Neuronal stem cell (in vitro differentiated cells): ENCODE data around the gene NFIX.

Experiments used
- DNase-seq: peaks from one replicate; pipeline ENCODE4 v3.0.0-alpha.2; 2013; ENCODE audit warnings: low spot score
- H2AFZ ChIP-seq: one replicate; pipeline ENCODE4 v1.6.1; 2013; ENCODE audit warnings: mild to moderate bottlenecking, low read length, inconsistent platforms
- H2AK5ac ChIP-seq: 2 replicates; pipeline ENCODE4 v1.6.1; 2013; ENCODE audit warnings: low read depth, mild to moderate bottlenecking, inconsistent platforms, low read length, moderate library complexity, mixed read lengths
- H2BK120ac ChIP-seq: 2 replicates; pipeline ENCODE4 v1.6.1; 2013; ENCODE audit warnings: low read depth, mild to moderate bottlenecking, inconsistent platforms, low read length, moderate library complexity, mixed read lengths
- H2BK12ac ChIP-seq: one replicate; pipeline ENCODE4 v1.6.1; 2013; ENCODE audit warnings: low read length, inconsistent platforms
- H2BK15ac ChIP-seq: 2 replicates; pipeline ENCODE4 v1.6.1; 2013; ENCODE audit warnings: mild to moderate bottlenecking, low read length, inconsistent platforms, mixed read lengths
- H2BK5ac ChIP-seq: one replicate; pipeline ENCODE4 v1.6.1; 2013; ENCODE audit warnings: inconsistent platforms, mild to moderate bottlenecking, low read length, moderate library complexity
- H3K14ac ChIP-seq: one replicate; pipeline ENCODE4 v1.6.1; 2013; ENCODE audit warnings: low read length, inconsistent platforms
- H3K18ac ChIP-seq: 2 replicates; pipeline ENCODE4 v1.6.1; 2013; ENCODE audit warnings: low read length, inconsistent platforms
- H3K23ac ChIP-seq: 2 replicates; pipeline ENCODE4 v1.6.1; 2013; ENCODE audit warnings: low read depth, mild to moderate bottlenecking, mixed read lengths, low read length, inconsistent platforms; ENCODE audit not compliant: poor library complexity
- H3K27ac ChIP-seq: replicated peaks from 3 replicates; pipeline ENCODE4 v1.5.1; 2013; ENCODE audit warnings: low read length, inconsistent platforms
- H3K27me3 ChIP-seq, 3 experiments: 2 replicates each; pipeline ENCODE4 v1.6.1; 2013; ENCODE audit warnings: low read length in 3 of 3, mild to moderate bottlenecking in 2 of 3, inconsistent platforms in 1 of 3, low read depth in 1 of 3, mixed read lengths in 1 of 3, moderate library complexity in 1 of 3; ENCODE audit not compliant: control insufficient read depth in 3 of 3, insufficient read depth in 3 of 3
- H3K36me3 ChIP-seq, 2 donors: replicated peaks in 1 of 2; 2 replicates each; pipeline ENCODE4 v1.6.1; 2013; ENCODE audit warnings: low read length in 2 of 2; ENCODE audit not compliant: control insufficient read depth in 2 of 2, insufficient read depth in 2 of 2
- H3K4ac ChIP-seq: 2 replicates; pipeline ENCODE4 v1.6.1; 2013; ENCODE audit warnings: inconsistent platforms, mild to moderate bottlenecking, low read length, moderate library complexity
- H3K4me1 ChIP-seq, 2 donors: 1 replicate in 1 of 2; 2 replicates in 1 of 2; pipeline ENCODE4 v1.6.1; 2013; ENCODE audit warnings: low read length in 2 of 2, low read depth in 1 of 2; ENCODE audit not compliant: control insufficient read depth in 2 of 2, insufficient read depth in 1 of 2
- H3K4me2 ChIP-seq: one replicate; pipeline ENCODE4 v1.6.1; 2013; ENCODE audit warnings: mild to moderate bottlenecking, low read length, inconsistent platforms; ENCODE audit not compliant: insufficient read depth, poor library complexity, severe bottlenecking
- H3K4me3 ChIP-seq, 2 donors: 2 replicates each; pipeline ENCODE4 v1.5.1; 2013; ENCODE audit warnings: low read length in 2 of 2, mild to moderate bottlenecking in 2 of 2, inconsistent platforms in 1 of 2, moderate library complexity in 1 of 2
- H3K79me1 ChIP-seq: one replicate; pipeline ENCODE4 v1.6.1; 2013; ENCODE audit warnings: low read depth, mild to moderate bottlenecking, inconsistent platforms, low read length, moderate library complexity
- H3K9ac ChIP-seq: one replicate; pipeline ENCODE4 v1.6.1; 2013; ENCODE audit warnings: mild to moderate bottlenecking, low read depth, low read length, inconsistent platforms; ENCODE audit not compliant: poor library complexity
- H3K9me3 ChIP-seq, 2 donors: replicated peaks in 1 of 2; 2 replicates each; pipeline versions ENCODE3 to v1.6.1; 2013; ENCODE audit warnings: low read length in 2 of 2, mild to moderate bottlenecking in 2 of 2, inconsistent platforms in 1 of 2, low read depth in 1 of 2, mixed read lengths in 1 of 2, moderate library complexity in 1 of 2; ENCODE audit not compliant: control insufficient read depth in 2 of 2, insufficient read depth in 1 of 2
- H4K8ac ChIP-seq: one replicate; pipeline ENCODE4 v1.6.1; 2013; ENCODE audit warnings: low read depth, mild to moderate bottlenecking, inconsistent platforms, low read length, moderate library complexity
- H4K91ac ChIP-seq: one replicate; pipeline ENCODE4 v1.6.1; 2013; ENCODE audit warnings: low read length, low read depth, mild to moderate bottlenecking, inconsistent platforms; ENCODE audit not compliant: poor library complexity
- WGBS, 2 donors: extraction: QIAGEN DNeasy Blood & Tissue Kit; methylation state at CpG; one replicate each; pipeline ENCODE4 v1.1.7; 2013; ENCODE audit warnings: missing lambda C conversion rate in 2 of 2, mixed read lengths in 1 of 2; ENCODE audit not compliant: insufficient read length in 2 of 2, insufficient replicate concordance in 1 of 2; ENCODE audit errors: extremely low coverage in 2 of 2; 5-methylcytosine and 5-hydroxymethylcytosine counted together

Gene NFIX

DNA sequence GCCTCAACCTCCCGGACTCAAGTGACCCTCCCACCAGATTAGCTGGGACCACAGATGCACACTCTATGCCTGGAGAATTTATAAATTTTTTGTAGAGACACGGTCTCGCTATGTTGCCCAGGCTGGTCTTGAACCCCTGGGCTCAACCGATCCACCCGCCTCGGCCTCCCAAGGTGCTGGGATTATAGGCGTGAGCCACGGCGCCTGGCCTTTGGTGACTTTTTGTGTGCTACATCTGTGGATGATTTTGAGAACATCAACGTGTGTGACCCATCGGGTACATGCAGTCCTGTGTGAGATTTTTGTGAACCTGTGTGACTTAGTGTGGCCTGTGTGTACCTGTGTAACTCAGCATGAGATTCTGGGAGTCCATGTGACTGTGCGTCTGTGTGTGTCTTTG lies 8.5 kb upstream of the NFIX start:
- no peak overlapping the region for H3K14ac ChIP-seq
- no peak overlapping the region for H4K91ac ChIP-seq
- H4K8ac ChIP-seq: no peak overlapping the region
- H3K23ac ChIP-seq: no peak overlapping the region
- H3K4ac ChIP-seq: no peak overlapping the region
- H2BK5ac ChIP-seq: no peak overlapping the region
- peaks cover 0 to 10% of the 10 kb centered on the region in 2 donors for H3K9me3 ChIP-seq
- no peak overlapping the region for H2AFZ ChIP-seq
- no peak overlapping the region for H3K27ac ChIP-seq
- WGBS, 2 donors: no CpG with 5 or more reads among the region's 12 CpGs
- peaks cover 3 to 19% of the 10 kb centered on the region in 2 donors for H3K4me1 ChIP-seq
- H3K4me2 ChIP-seq: no peak overlapping the region
- peaks cover 0 to 87% (median 67%) of the 10 kb centered on the region in 3 experiments for H3K27me3 ChIP-seq
- H3K36me3 ChIP-seq: no peaks in the 10 kb centered on the region
- no peak overlapping the region for H2AK5ac ChIP-seq
- H2BK12ac ChIP-seq: no peak overlapping the region
- no peak overlapping the region for H3K4me3 ChIP-seq
- H2BK120ac ChIP-seq: no peak overlapping the region
- H3K79me1 ChIP-seq: no peaks in the 10 kb centered on the region
- no peak overlapping the region for H3K18ac ChIP-seq
- no peak overlapping the region for H3K9ac ChIP-seq
- H2BK15ac ChIP-seq: no peak overlapping the region
- no peak for DNase-seq

DNA sequence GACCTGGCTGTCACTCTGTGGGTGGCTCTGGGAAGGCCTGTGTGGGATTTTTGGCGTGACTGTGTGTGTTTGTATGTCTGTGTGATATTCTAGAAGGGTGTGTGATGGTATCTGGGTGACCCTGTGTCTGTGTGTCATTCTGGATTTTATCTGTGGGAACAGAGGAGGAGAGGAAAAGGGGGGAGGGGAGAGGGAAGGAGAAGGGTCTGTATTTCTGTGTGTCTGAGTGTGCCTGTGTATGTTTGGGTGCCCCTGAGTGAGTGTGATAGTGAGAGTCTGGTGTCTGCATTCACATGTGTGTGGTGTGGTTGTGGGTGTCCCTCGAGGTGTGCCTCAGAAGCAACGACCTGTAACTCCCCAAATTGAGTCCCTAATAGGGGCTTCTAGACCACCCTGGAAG lies 8.1 kb upstream of the NFIX start:
- Histone ChIP-seq H3K9me3 (peaks cover 0 to 10% of the 10 kb centered on the region in 2 donors), H2BK120ac (no peak overlapping the region), H3K23ac (no peak overlapping the region), H4K8ac (no peak overlapping the region), H2BK5ac (no peak overlapping the region), H2BK12ac (no peak overlapping the region), H3K36me3 (no peaks in the 10 kb centered on the region), H3K14ac (no peak overlapping the region), H3K27me3 (peaks cover 0 to 86% (median 67%) of the 10 kb centered on the region in 3 experiments), H3K18ac (no peak overlapping the region), H4K91ac (no peak overlapping the region), H2AK5ac (no peak overlapping the region), H3K4me2 (no peak overlapping the region), H3K4me1 (peaks cover 3 to 19% of the 10 kb centered on the region in 2 donors), H3K4ac (no peak overlapping the region), H3K79me1 (no peaks in the 10 kb centered on the region), H3K4me3 (no peak overlapping the region), H2BK15ac (no peak overlapping the region), H3K27ac (no peak overlapping the region), H2AFZ (no peak overlapping the region), H3K9ac (no peak overlapping the region)
- DNase-seq: no peak
- WGBS, 2 donors: no CpG with 5 or more reads among the region's 3 CpGs

GRCh38 chr19:12987781-12988180 lies 7.5 kb upstream of the NFIX start:
- Histone ChIP-seq H4K8ac (no peak overlapping the region), H4K91ac (peak overlapping the region; percentile 9), H3K9me3 (peaks cover 0 to 10% of the 10 kb centered on the region in 2 donors), H3K36me3 (no peaks in the 10 kb centered on the region), H3K23ac (peak overlapping the region; percentile 25), H2AFZ (no peak overlapping the region), H3K9ac (peak overlapping the region; percentile 63), H3K4me1 (peaks cover 3 to 19% of the 10 kb centered on the region in 2 donors), H3K79me1 (no peaks in the 10 kb centered on the region), H3K4me2 (no peak overlapping the region), H3K4ac (no peak overlapping the region), H3K14ac (no peak overlapping the region), H2BK120ac (no peak overlapping the region), H2BK12ac (no peak overlapping the region), H2BK5ac (no peak overlapping the region), H2AK5ac (peak overlapping the region; percentile 78), H3K27me3 (peaks cover 0 to 84% (median 63%) of the 10 kb centered on the region in 3 experiments), H3K18ac (peak overlapping the region; percentile 60), H3K4me3 (peak overlapping the region in 1 of 2 donors; percentile 37), H3K27ac (no peak overlapping the region), H2BK15ac (no peak overlapping the region)
- DNase-seq: no peak
- WGBS, 2 donors: no CpG with 5 or more reads among the region's 10 CpGs

DNA sequence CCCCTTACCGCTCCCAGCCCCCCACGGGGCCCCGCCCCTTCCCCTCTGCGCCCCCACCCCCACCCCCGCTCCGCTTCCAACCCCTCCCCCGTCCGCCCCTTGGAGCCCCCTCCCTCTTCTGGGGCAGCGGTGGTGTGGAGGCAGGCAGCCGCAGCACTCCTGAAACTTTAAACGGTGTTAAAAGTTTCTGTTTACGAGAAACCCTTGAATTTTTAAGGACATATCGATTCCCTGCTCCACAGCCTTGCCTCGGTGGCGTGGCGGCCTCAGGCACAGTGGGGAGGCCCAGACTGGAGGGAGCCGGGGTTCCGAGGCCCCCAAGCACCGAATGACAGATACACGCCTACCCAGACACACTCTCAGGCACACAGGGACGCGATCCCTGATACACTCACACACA lies 4.8 kb upstream of the NFIX start:
- Histone ChIP-seq H2BK12ac (no peak overlapping the region), H2AFZ (no peak overlapping the region), H3K4ac (no peak overlapping the region), H3K23ac (peak overlapping the region; percentile 12), H3K18ac (peak overlapping the region; percentile 38), H3K9me3 (peaks cover 0 to 6% of the 10 kb centered on the region in 2 donors), H2AK5ac (no peak overlapping the region), H2BK5ac (no peak overlapping the region), H3K27ac (no peak overlapping the region), H3K4me3 (peak overlapping the region in 1 of 2 donors; percentile 4), H3K4me1 (peaks cover 4 to 13% of the 10 kb centered on the region in 2 donors), H4K8ac (no peak overlapping the region), H3K36me3 (no peaks in the 10 kb centered on the region), H4K91ac (no peak overlapping the region), H3K9ac (no peak overlapping the region), H3K27me3 (peaks cover 6 to 88% (median 61%) of the 10 kb centered on the region in 3 experiments), H2BK15ac (no peak overlapping the region), H2BK120ac (no peak overlapping the region), H3K14ac (peak overlapping the region; percentile 3), H3K79me1 (no peaks in the 10 kb centered on the region), H3K4me2 (no peak overlapping the region)
- WGBS, 2 donors: no CpG with 5 or more reads among the region's 22 CpGs
- no peak for DNase-seq
